ENCODE results near the gene SLC25A13. TPM values are rescaled to one million over a fixed set of nuclear protein-coding genes. Genes with fewer than 3 reads are reported as not detected.

SLC25A13 gene
- total and polyA plus RNA-seq, 9 of the 15 experiments (the other 6 are each of a cell fraction or from before 2014, with no cell fraction given) = 21.4 to 80.2 (median 58.7) TPM

- TF ChIP-seq CHAMP1 (IDR thresholded peaks at IDR 0.05) (no peak), CHD2 (IDR thresholded peaks at IDR 0.05; ENCODE audit: low read depth, low read length) (no peak), TCF7 (IDR thresholded peaks at IDR 0.05; ENCODE audit: borderline replicate concordance) (no peak), GMEB1 (CRISPR knock-in tag; IDR thresholded peaks at IDR 0.05) (no peak), ZNF212 (CRISPR knock-in tag; IDR thresholded peaks at IDR 0.05) (no peak)
Measured at GRCh38 chr7:96310110-96310509, 11.8 kb downstream of the SLC25A13 start (continued).

- Histone ChIP-seq H3K9me3 (replicated peaks; ENCODE audit: control insufficient read depth, insufficient read depth, low read depth, low read length) (no peaks in the 10 kb centered on the region), H3K4me2 (ENCODE audit: insufficient read depth, low read length) (no peak overlapping the region), H3K27ac (ENCODE audit: extremely low read depth, low read depth, low read length) (no peak overlapping the region), H2AFZ (ENCODE audit: low read depth, low read length) (no peak overlapping the region), H3K4me1 (replicated peaks in 1 of 2; ENCODE audit: control insufficient read depth in 2 of 2, insufficient read depth in 2 of 2, low read length in 2 of 2) (peaks cover 0 to 23% of the 10 kb centered on the region in 2 experiments; a peak in 3 of 5 replicates), H3K36me3 (ENCODE audit: control insufficient read depth, insufficient read depth, low read length) (peaks cover 28% of the 10 kb centered on the region), H3K27me3 (ENCODE audit: control insufficient read depth in 2 of 2, insufficient read depth in 2 of 2, low read length in 2 of 2) (no peaks in the 10 kb centered on the region), H4K20me1 (replicated peaks; ENCODE audit: control insufficient read depth, insufficient read depth, low read length) (peaks cover 21% of the 10 kb centered on the region), H3K4me3 (no peak overlapping the region), H3K79me2 (ENCODE audit: control insufficient read depth, insufficient read depth, low read length) (peaks cover 87% of the 10 kb centered on the region), H3K9me1 (ENCODE audit: control insufficient read depth, insufficient read depth, low read length) (no peaks in the 10 kb centered on the region), H3K9ac (ENCODE audit: insufficient read depth in 1 of 2, low read depth in 2 of 2, low read length in 2 of 2) (no peak overlapping the region)
- ChIA-PET CTCF (ENCODE audit: low intra/inter-chr PET ratio) (no interaction called here), POLR2A (no interaction called here)
- no TSS peak for BruUV-seq (replicated peaks)
- FAIRE-seq (no peak), ATAC-seq (no peak), DNase-seq (ENCODE audit: extremely low read depth in 1 of 4, low spot score in 3 of 4) (no peak)
- in situ Hi-C loops (cut with MboI) = no loop called here
- intact Hi-C loops (cut with micrococcal nuclease) = no loop called here
- TF ChIP-seq POLR3A (IDR thresholded peaks at IDR 0.05; ENCODE audit: borderline replicate concordance, extremely low read depth, insufficient read depth, insufficient read length) (no peak), PKNOX1 (IDR thresholded peaks at IDR 0.05) (no peak), FOXP4 (CRISPR knock-in tag; IDR thresholded peaks at IDR 0.05; ENCODE audit: borderline replicate concordance) (no peak), BDP1 (IDR thresholded peaks at IDR 0.05; ENCODE audit: insufficient read depth, insufficient read length) (no peak)
Measured at GRCh38 chr7:96308950-96309263, 13.0 kb downstream of the SLC25A13 start.

All from K562 (cell line).